GM11168 (cell line): ENCODE results near the gene OGDH.

Source experiments
- in situ Hi-C: fragments of 300-500 bp; cut with MboI; formaldehyde crosslinking; loops from one replicate; pipeline ENCODE4 v1.12.0; 2022; ENCODE audit warnings: low sequenced_read_pairs; ENCODE audit not compliant: unreplicated experiment

The OGDH gene

DNA sequence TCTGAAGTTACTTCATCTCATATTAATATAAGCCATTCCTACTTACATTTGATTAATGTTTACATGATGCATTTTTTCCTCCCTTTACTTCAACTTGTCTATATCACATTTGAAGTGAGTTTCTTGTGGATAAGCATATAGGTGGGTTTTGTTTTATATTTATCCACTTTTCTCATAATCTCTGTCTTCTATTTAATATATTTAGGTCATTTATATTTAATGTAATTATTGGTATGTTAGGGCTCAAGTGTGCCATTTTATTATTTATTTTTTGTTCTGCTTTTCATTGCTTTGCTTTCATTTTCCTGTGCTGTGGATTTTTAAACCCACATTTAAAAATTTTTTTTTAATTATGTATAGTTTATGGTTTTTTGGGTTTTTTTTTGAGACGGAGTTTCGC lies 54.8 kb downstream of the OGDH start:
- in situ Hi-C loops: no loop called here

DNA sequence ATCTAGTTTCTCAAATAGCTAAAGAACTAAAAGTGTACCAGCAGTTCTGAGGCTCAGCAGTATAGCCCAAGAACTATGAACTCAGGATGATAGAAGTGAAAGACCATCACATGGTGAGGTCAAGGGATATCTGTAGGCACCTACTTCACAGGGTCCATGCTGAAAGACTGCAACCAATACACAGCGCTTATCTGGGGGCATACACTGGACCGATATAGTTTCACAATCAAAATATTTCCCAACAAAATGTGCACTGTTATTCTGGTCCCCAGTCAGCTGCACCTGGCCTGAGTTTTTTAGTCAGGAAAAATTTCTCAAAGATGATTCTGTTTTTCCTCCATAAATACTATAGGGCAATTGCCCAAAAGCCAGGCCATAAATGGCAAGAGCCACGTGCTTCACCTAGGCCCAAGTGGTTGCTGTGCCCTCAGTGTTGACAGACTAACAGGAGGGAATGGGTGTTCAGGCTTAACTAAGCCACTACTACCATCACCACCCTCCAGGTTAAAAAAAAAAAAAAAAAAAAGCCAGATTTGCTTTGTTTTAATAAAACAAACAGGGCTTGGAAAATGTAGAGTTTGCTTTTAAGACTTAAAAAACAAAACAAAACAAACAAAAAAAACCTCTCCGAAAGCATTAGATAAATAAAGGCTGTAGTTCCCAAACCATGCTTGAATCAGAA lies 58.5 kb downstream of the OGDH start:
- in situ Hi-C loops: no loop called here

DNA sequence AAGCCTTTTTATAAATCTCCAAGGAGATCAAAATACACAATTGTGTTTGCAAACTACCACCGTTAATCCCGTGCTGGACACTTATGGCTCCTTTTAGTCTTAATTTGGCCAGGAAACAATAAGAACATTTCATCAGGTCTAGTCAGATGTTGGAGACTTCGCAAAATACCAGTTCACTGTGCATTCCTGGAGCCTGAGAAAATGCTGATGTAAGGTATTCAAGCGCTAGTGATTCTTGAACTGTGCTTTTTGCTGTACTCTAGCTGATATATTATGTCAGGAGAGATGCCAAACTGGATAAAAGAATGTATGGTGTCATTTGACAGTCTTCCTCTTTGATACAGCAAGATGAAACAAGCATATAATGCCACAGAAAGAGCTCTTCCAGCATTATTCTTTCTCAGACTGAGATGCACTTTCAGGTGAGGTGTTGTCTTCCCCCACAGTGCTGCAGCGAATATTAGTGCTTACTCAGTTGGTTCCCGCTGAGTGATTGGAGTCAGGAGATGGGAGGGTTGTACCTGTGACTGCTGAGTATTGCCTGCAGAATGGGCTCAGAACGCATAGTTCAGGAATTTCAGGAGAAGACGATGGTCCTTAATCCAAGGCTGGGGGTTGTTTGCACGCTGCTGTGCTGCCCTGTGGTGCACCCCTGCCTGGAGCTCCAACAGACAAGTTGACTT lies 59.2 kb downstream of the OGDH start:
- in situ Hi-C loops: no loop called here

DNA sequence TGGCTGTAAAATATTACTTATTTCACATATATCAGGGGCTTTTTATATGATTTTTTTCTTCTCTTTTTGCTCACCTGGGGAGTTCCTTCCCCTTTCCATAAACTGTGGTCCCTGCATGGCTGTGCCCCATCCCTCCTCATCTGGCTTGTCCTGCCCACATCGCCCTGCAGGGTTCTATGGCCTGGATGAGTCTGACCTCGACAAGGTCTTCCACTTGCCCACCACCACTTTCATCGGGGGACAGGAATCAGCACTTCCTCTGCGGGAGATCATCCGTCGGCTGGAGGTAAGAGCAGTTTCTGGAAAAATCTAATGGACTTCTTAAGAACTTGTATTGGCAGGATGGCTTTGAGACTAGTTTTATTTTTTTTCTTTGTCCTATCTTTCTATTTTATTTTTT lies 60.1 kb downstream of the OGDH start:
- in situ Hi-C loops: no loop called here

DNA sequence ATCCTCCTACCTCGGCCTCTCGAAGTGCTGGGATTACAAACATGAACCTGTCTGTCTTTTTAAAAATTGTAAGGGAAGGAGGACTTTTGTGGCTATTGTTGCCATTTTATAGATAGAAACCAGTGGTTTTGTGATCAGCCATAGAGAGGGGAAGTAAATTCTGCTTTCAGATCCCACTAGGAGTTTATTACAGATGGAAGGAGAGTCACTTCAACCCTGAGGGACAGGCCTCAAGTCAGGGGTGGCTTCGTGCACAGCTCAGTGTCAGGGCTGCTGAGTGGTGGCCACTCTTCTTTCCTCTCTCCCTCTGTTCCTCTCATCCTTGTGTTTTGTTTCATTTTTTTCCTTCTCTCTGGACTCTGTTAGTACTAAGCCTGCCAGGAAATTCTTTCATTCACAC lies 60.8 kb downstream of the OGDH start:
- in situ Hi-C loops: no loop called here

DNA sequence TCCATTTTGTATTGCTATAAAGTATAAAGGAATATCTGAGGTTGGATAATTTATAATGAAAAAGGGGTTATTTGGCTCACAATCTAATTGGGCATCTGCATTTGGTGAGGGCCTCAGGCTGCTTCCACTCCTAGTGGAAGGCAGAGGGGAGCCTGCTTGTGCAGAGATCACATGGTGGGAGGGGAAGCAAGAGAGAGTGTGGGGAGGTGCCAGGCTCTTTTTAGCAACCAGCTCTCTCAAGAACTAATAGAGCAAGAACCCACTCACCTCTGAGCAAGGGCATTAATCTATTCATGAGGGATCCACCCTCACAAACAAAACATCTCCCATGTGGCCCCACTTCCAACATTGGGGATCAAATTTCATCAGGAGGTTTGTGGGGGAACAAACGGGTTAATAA lies 64.6 kb downstream of the OGDH start:
- in situ Hi-C loops: no loop called here

DNA sequence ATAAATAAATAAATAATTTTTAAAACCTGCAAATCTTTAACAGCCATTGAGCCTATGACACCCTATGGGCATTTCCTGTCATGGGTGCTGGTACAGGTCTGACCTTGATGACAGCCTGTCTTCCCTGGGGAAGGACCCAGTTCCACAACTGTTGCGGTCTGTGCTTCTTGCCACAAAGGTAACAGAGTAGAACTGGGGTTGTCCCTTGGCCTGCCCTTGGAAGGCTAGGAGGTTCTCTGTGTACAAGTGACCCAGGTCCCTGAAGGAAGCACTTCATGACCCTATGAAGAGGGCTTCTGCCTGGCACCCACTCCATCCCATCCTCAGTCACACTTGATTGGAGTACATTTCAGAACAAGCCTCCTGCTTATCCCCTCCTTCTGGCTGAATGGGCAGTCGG lies 66.9 kb downstream of the OGDH start:
- in situ Hi-C loops: no loop called here

DNA sequence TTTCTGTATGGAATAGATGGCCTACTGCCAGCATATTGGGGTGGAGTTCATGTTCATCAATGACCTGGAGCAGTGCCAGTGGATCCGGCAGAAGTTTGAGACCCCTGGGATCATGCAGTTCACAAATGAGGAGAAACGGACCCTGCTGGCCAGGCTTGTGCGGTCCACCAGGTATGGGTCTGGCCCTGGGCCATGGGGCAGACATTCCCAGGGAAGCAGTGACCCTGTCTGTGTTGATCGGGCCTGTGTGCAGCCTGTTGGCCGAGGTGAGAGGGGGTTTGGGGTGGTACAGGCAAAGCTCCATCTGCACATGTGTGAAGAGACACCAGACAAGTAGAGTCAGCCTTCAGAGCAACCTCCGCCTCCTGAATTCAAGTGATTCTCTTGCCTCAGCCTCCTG lies 67.3 kb downstream of the OGDH start:
- in situ Hi-C loops: no loop called here

DNA sequence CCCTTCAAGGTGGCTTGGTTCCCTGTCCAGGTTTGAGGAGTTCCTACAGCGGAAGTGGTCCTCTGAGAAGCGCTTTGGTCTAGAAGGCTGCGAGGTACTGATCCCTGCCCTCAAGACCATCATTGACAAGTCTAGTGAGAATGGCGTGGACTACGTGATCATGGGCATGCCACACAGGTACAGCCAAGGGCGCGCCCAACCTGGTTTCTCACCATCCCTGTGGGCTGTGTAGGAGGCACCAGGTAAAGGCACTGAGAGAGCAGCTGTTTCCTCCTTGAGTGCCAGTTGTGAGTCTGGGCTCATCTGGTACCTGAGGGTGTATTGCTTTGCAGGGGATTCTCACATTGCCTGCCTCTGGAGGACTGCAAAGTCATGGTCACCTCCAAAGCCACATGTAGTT lies 68.0 kb downstream of the OGDH start:
- in situ Hi-C loops: no loop called here

DNA sequence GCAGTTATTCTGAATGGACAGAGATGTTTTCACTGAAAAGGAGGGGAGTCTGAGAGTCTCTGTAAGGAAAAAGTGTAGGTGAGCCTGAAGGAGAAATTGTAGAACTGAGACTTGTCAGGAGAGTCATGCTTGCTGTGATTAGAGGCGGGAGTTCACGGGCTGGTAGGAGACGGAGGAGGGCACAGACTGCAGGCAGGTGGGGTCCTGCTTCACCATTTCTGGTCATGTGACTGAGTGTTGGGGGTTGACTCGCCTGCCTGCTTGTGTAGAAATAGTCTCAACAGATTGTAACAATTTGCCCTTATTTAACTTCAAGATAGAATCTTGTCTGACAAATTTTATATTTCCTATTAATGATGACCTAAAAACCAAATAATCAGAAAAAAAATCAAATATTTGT lies 70.3 kb downstream of the OGDH start:
- in situ Hi-C loops: no loop called here

DNA sequence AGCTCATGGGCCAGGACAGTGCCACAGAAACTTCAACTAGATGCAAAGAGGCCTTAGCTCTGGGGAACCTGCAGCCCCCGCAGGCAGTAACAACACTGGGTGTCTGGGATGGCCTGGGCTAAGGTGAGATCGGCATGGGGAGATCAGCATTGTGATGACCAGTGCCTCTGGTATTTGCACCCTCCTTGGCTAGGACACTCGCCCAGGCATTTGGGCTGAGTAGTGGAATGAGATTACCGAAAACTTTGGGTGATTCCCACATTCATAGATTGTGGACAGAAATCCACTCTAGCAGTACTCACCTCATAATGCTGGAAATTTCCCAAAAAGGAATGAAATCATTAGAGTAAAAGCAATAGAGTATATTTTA lies 71.7 kb downstream of the OGDH start:
- in situ Hi-C loops: no loop called here

DNA sequence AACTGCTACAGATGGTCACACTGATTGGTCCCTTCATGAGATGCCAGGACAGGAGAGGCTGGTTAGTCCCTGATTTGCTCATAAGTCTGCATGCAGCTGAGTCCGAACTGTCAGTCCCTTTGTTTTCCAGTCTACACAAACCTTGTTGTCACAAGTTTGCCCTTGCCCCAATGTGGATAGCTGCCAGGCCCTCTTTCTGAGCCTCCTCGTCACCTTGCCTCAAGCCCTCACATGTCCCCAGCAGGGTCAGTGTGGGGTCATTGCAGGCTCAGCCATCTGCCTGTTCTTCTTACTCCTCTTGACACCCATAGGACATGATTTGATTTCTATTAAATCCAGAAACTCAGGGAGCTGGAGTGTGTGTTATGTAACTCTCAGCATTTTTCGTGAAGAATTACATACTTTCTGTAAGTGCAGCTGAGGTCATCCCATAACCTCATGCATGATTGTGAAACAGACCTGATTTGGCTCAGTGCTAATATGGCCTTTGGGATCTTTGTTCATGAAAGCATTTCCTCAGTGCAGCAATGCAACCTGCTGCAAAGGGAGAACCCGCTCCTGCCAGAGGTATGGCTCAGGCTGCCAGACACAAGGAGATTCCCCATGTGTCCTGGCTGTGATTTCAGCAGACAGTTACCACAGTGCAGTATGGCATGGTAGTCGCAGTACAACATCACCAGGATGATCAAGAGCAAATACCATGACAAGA lies 72.2 kb downstream of the OGDH start:
- in situ Hi-C loops: no loop called here

DNA sequence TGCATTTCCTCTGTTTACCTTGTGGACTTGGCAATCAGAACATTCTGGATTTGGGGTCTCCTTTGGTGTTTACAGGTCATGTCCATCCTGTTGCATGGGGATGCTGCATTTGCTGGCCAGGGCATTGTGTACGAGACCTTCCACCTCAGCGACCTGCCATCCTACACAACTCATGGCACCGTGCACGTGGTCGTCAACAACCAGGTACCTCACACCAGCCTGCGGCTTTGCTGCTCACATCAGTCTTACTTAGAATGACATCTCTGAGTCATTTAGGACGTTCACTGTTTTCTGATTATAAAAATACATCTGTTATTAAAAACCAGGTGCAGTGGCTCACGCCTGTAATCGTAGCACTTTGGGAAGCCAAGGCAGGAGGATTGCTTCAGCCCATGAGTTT lies 75.2 kb downstream of the OGDH start:
- in situ Hi-C loops: no loop called here

DNA sequence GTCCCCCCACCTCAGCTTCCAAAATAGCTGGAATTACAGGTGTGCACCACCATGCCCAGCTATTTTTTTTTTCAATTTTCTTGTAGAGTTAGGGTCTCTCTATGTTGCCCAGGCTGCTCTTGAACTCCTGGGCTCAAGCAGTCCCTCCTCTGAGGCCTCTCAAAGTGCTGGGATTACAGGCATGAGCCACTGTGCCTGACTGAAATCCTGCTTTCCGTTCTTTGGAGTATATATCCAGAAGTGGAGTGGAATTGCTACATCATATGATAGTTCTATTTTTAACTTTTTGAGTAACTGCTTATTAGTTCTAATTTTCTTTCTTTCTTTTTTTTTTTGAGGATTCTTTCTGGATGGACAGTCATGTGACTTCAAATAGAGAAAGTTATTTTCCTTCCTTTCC lies 79.3 kb downstream of the OGDH start:
- in situ Hi-C loops: no loop called here

DNA sequence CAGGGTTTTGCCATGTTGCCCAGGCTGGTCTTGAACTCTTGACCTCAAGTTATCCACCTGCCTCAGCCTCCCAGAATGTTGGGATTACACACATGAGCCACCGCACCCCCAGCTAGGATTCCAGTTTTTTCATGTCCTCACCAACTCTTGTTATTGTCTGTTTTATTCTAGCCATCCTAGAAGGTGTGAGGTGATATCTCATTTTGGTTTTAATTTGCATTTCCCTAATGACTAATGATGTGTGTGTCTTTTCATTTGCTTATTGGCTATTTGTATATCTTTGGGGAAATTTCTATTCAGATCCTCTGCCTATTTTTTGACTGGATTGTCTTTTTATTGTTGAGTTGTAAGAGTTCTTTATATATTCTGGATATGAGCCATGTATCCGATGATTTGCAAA lies 83.0 kb downstream of the OGDH start:
- in situ Hi-C loops: no loop called here

DNA sequence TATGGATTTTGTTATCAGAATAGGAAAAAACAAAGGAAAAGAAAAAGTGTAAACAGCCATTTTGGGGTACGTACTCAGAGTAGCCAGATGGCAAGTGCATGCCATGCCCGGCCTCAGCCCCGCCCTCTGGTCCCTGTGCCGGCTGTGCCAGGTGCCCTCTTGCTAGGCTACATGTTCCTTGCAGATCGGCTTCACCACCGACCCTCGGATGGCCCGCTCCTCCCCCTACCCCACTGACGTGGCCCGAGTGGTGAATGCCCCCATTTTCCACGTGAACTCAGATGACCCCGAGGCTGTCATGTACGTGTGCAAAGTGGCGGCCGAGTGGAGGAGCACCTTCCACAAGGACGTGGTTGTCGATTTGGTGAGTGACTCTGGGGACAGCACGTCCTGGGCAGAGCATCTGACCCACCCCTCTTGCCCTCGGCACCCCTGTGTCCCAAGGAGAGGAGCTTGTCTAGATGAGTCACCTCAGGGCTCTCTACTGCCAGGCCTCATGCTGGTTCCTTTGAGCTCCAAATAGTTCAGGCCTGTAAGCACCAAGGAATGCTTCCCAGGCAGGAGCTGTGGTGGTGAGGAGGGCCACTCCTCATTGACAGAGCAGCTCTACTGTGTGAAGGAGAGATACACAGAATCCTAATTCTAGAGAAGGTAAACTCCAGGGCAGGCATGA lies 87.3 kb downstream of the OGDH start:
- in situ Hi-C loops: no loop called here

DNA sequence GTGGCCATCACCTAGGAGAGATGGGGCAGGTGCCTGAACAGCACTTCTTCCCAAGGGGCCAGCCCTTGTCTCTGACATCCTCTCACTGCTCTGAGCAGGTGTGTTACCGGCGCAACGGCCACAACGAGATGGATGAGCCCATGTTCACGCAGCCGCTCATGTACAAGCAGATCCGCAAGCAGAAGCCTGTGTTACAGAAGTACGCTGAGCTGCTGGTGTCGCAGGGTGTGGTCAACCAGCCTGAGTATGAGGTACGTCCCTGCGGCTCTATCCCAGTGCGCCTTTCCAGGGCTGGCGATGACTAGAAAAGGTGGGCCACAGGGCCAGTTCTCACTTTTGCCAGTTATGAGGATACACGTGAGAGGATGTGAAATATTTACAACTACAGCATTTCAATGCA lies 87.9 kb downstream of the OGDH start:
- in situ Hi-C loops: no loop called here

DNA sequence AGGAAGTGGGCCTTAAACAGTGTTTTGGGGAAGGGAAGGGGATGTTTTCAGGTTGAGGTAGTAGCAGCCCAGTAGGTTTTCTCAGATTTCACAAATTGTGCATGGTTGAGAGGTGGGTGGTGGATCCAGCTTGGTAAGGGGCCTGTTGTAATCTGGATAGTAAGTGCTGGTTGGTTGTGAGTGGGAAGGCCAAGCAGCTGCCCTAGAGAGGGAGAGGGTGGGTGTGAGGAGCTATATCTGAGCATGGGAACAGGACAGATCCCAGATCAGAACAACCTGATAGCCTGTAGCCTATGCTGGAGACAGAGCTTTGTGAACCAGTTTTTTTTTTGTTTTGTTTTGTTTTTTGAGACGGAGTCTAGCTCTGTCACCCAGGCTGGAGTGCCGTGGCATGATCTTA lies 88.3 kb downstream of the OGDH start:
- in situ Hi-C loops: no loop called here

DNA sequence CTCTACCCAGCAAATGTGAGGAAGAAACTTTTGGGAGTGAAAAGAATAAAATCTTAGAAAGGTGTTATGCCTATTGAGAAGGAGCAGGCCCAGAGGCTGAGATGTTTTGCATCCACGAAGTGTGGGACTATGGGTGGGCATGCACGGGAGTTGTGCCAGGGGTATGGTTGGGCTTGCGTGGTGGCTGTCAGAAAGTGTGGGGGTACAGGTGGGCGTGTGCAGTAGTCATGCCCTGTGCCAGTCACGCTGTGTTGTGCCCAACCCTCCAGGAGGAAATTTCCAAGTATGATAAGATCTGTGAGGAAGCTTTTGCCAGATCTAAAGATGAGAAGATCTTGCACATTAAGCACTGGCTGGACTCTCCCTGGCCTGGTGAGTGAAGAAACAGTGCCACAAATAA lies 89.3 kb downstream of the OGDH start:
- in situ Hi-C loops: no loop called here

DNA sequence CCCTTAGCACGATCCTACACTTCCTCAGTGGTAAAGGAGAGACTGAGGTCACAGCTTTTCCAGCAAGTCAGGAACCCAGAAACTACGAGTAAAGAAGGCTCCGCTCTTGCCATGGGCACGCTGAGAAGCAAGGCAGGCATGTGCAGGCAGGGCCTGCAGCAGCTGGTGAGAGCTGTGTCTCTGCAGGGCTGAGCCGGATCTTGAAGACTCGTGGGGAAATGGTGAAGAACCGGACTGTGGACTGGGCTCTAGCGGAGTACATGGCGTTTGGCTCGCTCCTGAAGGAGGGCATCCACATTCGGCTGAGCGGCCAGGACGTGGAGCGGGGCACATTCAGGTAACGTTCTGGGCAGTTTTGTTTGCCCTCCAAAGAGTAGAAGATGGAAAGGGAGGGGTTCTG lies 90.3 kb downstream of the OGDH start:
- in situ Hi-C loops: no loop called here
